ENCODE results near the gene AUTS2.

The AUTS2 gene

DNA sequence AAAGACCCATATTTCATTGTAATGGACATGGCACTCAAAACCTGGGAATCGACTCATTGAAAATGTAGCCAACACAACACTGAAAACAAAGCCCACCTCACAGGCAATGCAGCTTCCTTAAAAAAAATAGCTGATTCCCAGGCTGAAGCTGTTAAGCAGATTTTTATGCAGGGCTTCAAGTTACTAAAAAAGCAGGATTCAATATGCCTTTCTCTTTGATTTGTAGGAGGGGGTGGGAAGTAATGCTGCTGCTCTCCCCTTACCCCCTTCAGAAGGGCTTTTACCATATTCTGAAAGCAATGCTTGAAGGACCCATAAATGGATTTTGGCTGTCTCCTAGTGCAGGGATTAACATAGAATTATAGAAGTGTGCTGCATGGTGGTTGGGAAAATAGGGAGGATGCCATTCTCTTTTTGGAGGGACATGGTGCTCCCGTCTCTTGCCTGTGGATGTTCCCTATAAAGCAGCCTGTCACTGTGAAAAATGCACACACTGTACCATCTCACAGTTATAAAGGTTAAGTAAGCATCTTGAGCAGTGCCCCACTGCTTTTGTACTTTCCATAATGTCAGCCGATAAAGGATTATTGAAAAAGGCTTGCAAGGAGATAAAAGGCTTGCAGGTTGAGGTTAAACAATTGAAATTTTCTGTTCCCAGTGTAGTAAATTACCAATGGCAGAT is 262.8 kb downstream of the AUTS2 start:
- TF ChIP-seq POLR2AphosphoS5 (IDR thresholded peaks at IDR 0.05; ENCODE audit: low read depth), result no peak
- TF ChIP-seq GABPA (IDR thresholded peaks at IDR 0.05; ENCODE audit: low read depth), result no peak
- TF ChIP-seq, protein P1, sequence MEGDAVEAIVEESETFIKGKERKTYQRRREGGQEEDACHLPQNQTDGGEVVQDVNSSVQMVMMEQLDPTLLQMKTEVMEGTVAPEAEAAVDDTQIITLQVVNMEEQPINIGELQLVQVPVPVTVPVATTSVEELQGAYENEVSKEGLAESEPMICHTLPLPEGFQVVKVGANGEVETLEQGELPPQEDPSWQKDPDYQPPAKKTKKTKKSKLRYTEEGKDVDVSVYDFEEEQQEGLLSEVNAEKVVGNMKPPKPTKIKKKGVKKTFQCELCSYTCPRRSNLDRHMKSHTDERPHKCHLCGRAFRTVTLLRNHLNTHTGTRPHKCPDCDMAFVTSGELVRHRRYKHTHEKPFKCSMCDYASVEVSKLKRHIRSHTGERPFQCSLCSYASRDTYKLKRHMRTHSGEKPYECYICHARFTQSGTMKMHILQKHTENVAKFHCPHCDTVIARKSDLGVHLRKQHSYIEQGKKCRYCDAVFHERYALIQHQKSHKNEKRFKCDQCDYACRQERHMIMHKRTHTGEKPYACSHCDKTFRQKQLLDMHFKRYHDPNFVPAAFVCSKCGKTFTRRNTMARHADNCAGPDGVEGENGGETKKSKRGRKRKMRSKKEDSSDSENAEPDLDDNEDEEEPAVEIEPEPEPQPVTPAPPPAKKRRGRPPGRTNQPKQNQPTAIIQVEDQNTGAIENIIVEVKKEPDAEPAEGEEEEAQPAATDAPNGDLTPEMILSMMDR (IDR thresholded peaks at IDR 0.05; ENCODE audit: insufficient read depth, low read length), result no peak
- TF ChIP-seq SPI1 (IDR thresholded peaks at IDR 0.05; ENCODE audit: borderline replicate concordance, low read depth), result no peak
- TF ChIP-seq, protein P2, sequence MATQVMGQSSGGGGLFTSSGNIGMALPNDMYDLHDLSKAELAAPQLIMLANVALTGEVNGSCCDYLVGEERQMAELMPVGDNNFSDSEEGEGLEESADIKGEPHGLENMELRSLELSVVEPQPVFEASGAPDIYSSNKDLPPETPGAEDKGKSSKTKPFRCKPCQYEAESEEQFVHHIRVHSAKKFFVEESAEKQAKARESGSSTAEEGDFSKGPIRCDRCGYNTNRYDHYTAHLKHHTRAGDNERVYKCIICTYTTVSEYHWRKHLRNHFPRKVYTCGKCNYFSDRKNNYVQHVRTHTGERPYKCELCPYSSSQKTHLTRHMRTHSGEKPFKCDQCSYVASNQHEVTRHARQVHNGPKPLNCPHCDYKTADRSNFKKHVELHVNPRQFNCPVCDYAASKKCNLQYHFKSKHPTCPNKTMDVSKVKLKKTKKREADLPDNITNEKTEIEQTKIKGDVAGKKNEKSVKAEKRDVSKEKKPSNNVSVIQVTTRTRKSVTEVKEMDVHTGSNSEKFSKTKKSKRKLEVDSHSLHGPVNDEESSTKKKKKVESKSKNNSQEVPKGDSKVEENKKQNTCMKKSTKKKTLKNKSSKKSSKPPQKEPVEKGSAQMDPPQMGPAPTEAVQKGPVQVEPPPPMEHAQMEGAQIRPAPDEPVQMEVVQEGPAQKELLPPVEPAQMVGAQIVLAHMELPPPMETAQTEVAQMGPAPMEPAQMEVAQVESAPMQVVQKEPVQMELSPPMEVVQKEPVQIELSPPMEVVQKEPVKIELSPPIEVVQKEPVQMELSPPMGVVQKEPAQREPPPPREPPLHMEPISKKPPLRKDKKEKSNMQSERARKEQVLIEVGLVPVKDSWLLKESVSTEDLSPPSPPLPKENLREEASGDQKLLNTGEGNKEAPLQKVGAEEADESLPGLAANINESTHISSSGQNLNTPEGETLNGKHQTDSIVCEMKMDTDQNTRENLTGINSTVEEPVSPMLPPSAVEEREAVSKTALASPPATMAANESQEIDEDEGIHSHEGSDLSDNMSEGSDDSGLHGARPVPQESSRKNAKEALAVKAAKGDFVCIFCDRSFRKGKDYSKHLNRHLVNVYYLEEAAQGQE (IDR thresholded peaks at IDR 0.05; ENCODE audit: insufficient replicate concordance, low read depth), result no peak
- Histone ChIP-seq H3K4me3 (replicated peaks; ENCODE audit: insufficient read depth, low read length) (no peak overlapping the region), H3K27ac (replicated peaks) (no peak overlapping the region), H3K27me3 (ENCODE audit: insufficient read depth, poor library complexity, severe bottlenecking) (no peaks in the 10 kb centered on the region)
- DNase-seq (ENCODE audit: low read depth in 1 of 2, low spot score in 1 of 2), result no peak

DNA sequence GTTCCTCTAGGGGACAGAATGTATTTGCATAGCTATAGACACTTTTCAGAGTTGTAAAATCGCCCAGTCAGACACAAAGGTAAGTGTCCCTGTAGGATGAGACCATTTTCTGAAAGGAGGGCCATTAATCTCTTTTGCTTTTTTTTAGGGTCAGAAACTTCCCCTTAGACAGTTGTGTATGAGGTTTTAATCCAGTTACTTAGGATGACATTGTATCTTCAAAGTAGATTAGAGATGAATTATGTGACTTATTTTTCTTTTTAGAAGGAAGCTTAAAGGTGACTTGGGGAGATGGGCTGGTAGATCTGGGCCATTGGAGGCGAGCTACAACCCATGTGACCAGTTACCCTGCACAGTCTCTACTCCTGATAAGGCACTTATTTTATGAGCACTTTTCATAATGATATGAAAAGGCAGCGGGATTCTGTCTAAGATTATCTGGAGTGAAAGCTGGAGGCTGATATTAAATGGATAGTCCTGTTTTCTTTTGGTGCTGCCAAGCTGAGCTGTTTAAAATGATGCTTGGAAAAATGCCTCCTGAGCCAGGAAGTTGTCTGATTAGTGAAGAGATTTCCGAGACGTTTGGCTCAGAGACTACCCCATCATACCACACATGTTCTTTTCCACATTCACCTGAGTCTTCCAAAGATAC is 264.3 kb downstream of the AUTS2 start:
- Histone ChIP-seq H3K27ac (replicated peaks) (no peak overlapping the region), H3K4me3 (replicated peaks; ENCODE audit: insufficient read depth, low read length) (no peak overlapping the region), H3K27me3 (ENCODE audit: insufficient read depth, poor library complexity, severe bottlenecking) (no peaks in the 10 kb centered on the region)
- TF ChIP-seq, protein P1 (IDR thresholded peaks at IDR 0.05; ENCODE audit: insufficient read depth, low read length), result no peak
- no peak for TF ChIP-seq GABPA (IDR thresholded peaks at IDR 0.05; ENCODE audit: low read depth)
- TF ChIP-seq SPI1 (IDR thresholded peaks at IDR 0.05; ENCODE audit: borderline replicate concordance, low read depth), result no peak
- no peak for TF ChIP-seq POLR2AphosphoS5 (IDR thresholded peaks at IDR 0.05; ENCODE audit: low read depth)
- TF ChIP-seq, protein P2 (IDR thresholded peaks at IDR 0.05; ENCODE audit: insufficient replicate concordance, low read depth), result no peak
- no peak for DNase-seq (ENCODE audit: low read depth in 1 of 2, low spot score in 1 of 2)

DNA sequence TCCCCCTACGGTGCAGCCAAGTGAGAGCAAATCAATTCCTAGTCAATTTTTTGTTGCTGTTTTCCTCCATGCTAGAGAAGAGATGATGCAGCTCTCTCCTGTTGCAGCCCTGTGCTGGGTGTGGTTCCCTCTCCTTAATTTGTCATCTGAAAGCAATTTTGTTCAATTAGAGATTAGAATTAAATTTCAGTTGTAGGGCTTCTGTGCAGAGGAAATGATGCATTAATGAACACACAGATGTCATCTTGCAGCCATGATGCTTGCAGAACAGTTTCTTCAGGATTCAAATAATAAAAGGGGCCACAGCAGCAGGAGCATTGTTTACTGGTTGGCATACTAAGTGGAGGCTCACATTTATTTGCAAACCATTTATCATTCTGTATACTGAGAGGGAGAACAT is 266.0 kb downstream of the AUTS2 start:
- Histone ChIP-seq H3K27ac (replicated peaks) (no peak overlapping the region), H3K27me3 (ENCODE audit: insufficient read depth, poor library complexity, severe bottlenecking) (no peaks in the 10 kb centered on the region), H3K4me3 (replicated peaks; ENCODE audit: insufficient read depth, low read length) (no peak overlapping the region)
- no peak for TF ChIP-seq GABPA (IDR thresholded peaks at IDR 0.05; ENCODE audit: low read depth)
- TF ChIP-seq, protein P2 (IDR thresholded peaks at IDR 0.05; ENCODE audit: insufficient replicate concordance, low read depth), result no peak
- TF ChIP-seq SPI1 (IDR thresholded peaks at IDR 0.05; ENCODE audit: borderline replicate concordance, low read depth), result no peak
- TF ChIP-seq, protein P1 (IDR thresholded peaks at IDR 0.05; ENCODE audit: insufficient read depth, low read length), result no peak
- TF ChIP-seq POLR2AphosphoS5 (IDR thresholded peaks at IDR 0.05; ENCODE audit: low read depth), result no peak
- DNase-seq (ENCODE audit: low read depth in 1 of 2, low spot score in 1 of 2), result no peak

Data from HL-60 (cell line).